Pulmonary artery endothelial cell (primary cell): ENCODE measurements around the gene F7. TPM values are rescaled to one million over a fixed set of nuclear protein-coding genes. Genes with fewer than 3 reads are reported as not detected.
"Not testable (repeated sequence)": the region's sequence is repeated elsewhere in the genome, so short reads cannot be mapped to it uniquely, and the experiment has no call there.

Experiments
- DNase-seq: peaks from one replicate; pipeline ENCODE4 v3.0.0-alpha.2; 2011; ENCODE audit warnings: low read depth, low spot score
- total RNA-seq: library from RNA; depleted of rRNA; stranded (reverse); fragments of >200 nt; gene quantifications from 2 replicates; pipeline ENCODE4 v1.2.3, GENCODE V29; 2014

The F7 gene
- total RNA-seq, 1 donor from 2014 or later: not detected

GRCh38 chr13:113072376-113072775, 33.2 kb upstream of the F7 start:
- no peak for DNase-seq

GRCh38 chr13:113073942-113074341, 31.6 kb upstream of the F7 start:
- no peak for DNase-seq

- DNase-seq: no peak
Observed at GRCh38 chr13:113074401-113074800, 31.2 kb upstream of the F7 start.

GRCh38 chr13:113074876-113075275, 30.7 kb upstream of the F7 start:
- no peak for DNase-seq

GRCh38 chr13:113075711-113076110, 29.9 kb upstream of the F7 start:
- DNase-seq: no peak

GRCh38 chr13:113076681-113077401, 28.8 kb upstream of the F7 start:
- no peak for DNase-seq

GRCh38 chr13:113077566-113077952, 28.0 kb upstream of the F7 start:
- DNase-seq: no peak

- DNase-seq: no peak
Observed at GRCh38 chr13:113077953-113078901, 27.4 kb upstream of the F7 start.

GRCh38 chr13:113078902-113079780, 26.4 kb upstream of the F7 start:
- no peak for DNase-seq

- not testable (repeated sequence) for DNase-seq
Observed at GRCh38 chr13:113079781-113080080, 25.9 kb upstream of the F7 start.

- no peak for DNase-seq
Observed at GRCh38 chr13:113080361-113080831, 25.2 kb upstream of the F7 start.

- DNase-seq: no peak
Observed at GRCh38 chr13:113080901-113081521, 24.6 kb upstream of the F7 start.

GRCh38 chr13:113082198-113083021, 23.2 kb upstream of the F7 start:
- DNase-seq: no peak

- no peak for DNase-seq
Observed at GRCh38 chr13:113083022-113083373, 22.6 kb upstream of the F7 start.

- DNase-seq: no peak
Observed at GRCh38 chr13:113083402-113084061, 22.1 kb upstream of the F7 start.

GRCh38 chr13:113084094-113084942, 21.3 kb upstream of the F7 start:
- DNase-seq: no peak

- no peak for DNase-seq
Observed at GRCh38 chr13:113084943-113085540, 20.5 kb upstream of the F7 start.

GRCh38 chr13:113086031-113086750, 19.4 kb upstream of the F7 start:
- no peak for DNase-seq
